ENCODE measurements around the gene FAM78A. TPM values are rescaled to one million over a fixed set of nuclear protein-coding genes. Genes with fewer than 3 reads are reported as not detected.

FAM78A gene
- total RNA-seq, 1 experiment from 2014 or later, result 3.4 TPM

- Histone ChIP-seq H3K4me1 (ENCODE audit: control insufficient read depth in 1 of 2, insufficient read depth in 2 of 2, low read length in 2 of 2) (no peaks in the 10 kb centered on the region), H3K27ac (ENCODE audit: low read depth, low read length) (no peak overlapping the region), H3K4me3 (replicated peaks in 1 of 2; ENCODE audit: low read depth in 1 of 2, low read length in 2 of 2) (no peak overlapping the region), H3K9me3 (ENCODE audit: control insufficient read depth in 1 of 2, insufficient read depth in 1 of 2, low read depth in 1 of 2, low read length in 2 of 2) (no peaks in the 10 kb centered on the region), H3K4me2 (ENCODE audit: low read length) (no peak overlapping the region), H4K20me1 (ENCODE audit: insufficient read depth) (no peaks in the 10 kb centered on the region), H3K27me3 (ENCODE audit: insufficient read depth, low read length) (no peaks in the 10 kb centered on the region), H2AFZ (ENCODE audit: low read depth, low read length, poor library complexity, severe bottlenecking) (no peak overlapping the region), H3K79me2 (ENCODE audit: insufficient read depth, low read length) (no peaks in the 10 kb centered on the region), H3K9me2 (ENCODE audit: insufficient read depth) (no peaks in the 10 kb centered on the region), H3K36me3 (ENCODE audit: control insufficient read depth in 1 of 2, insufficient read depth in 2 of 2, low read length in 2 of 2) (no peaks in the 10 kb centered on the region), H3K9ac (ENCODE audit: low read length) (no peak overlapping the region)
- RAD21 ChIA-PET (ENCODE audit: low non-redundant PET in 1 of 2, low total read pairs in 2 of 2, uncharacterized antibody in 2 of 2, unreplicated experiment in 2 of 2), result no interaction called here
- POLR2A ChIA-PET, result no interaction called here
- intact Hi-C loops (cut with micrococcal nuclease), result no loop called here
- no TSS peak for BruUV-seq (replicated peaks)
- DNase-seq (ENCODE audit: low read depth, low spot score) (no peak), ATAC-seq (no peak)
- CTCF ChIA-PET, result interaction anchor here (0.7 kb wide), 2 partner anchors 32 to 46 kb away, joined by 3 read pairs; no protein-coding TSS in a partner anchor
- TF ChIP-seq CEBPB (IDR thresholded peaks at IDR 0.05; ENCODE audit: low read depth) (no peak), POLR2AphosphoS5 (IDR thresholded peaks at IDR 0.05; ENCODE audit: low read depth, low read length) (no peak), TCF7L2 (IDR thresholded peaks at IDR 0.05; ENCODE audit: borderline replicate concordance, extremely low read depth, insufficient read depth, insufficient read length) (no peak), RAD21 (IDR thresholded peaks at IDR 0.05; ENCODE audit: low read depth) (no peak), EZH2phosphoT487 (IDR thresholded peaks at IDR 0.05; ENCODE audit: borderline replicate concordance) (no peak), CBX3 (IDR thresholded peaks at IDR 0.05; ENCODE audit: low read depth) (no peak), POLR2A (IDR thresholded peaks at IDR 0.05; ENCODE audit: borderline replicate concordance, extremely low read depth, insufficient read depth, insufficient read length) (no peak), CTCF (IDR thresholded peaks at IDR 0.05 in 2 of 3, conservative IDR thresholded peaks at IDR 0.05 in 1 of 3; ENCODE audit: borderline replicate concordance in 1 of 3, insufficient read depth in 1 of 3, low read depth in 2 of 3, low read length in 2 of 3) (no peak), JUND (IDR thresholded peaks at IDR 0.05) (no peak), EZH2 (IDR thresholded peaks at IDR 0.05) (no peak), ZNF274 (IDR thresholded peaks at IDR 0.05; ENCODE audit: low read depth, low read length) (no peak), EGR1 (IDR thresholded peaks at IDR 0.05; ENCODE audit: low read depth) (no peak), SP1 (IDR thresholded peaks at IDR 0.05; ENCODE audit: low read depth) (no peak), ELF1 (IDR thresholded peaks at IDR 0.05; ENCODE audit: borderline replicate concordance, low read depth) (no peak), SIN3A (IDR thresholded peaks at IDR 0.05; ENCODE audit: low read depth) (no peak)
- TF ChIP-seq, protein P1, sequence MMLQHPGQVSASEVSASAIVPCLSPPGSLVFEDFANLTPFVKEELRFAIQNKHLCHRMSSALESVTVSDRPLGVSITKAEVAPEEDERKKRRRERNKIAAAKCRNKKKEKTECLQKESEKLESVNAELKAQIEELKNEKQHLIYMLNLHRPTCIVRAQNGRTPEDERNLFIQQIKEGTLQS (IDR thresholded peaks at IDR 0.05), result no peak
Observed at GRCh38 chr9:131303381-131304321, 27.3 kb upstream of the FAM78A start.

Data from HCT116 (cell line).